ENCODE results near the gene PAQR4. TPM values are rescaled to one million over a fixed set of nuclear protein-coding genes. Genes with fewer than 3 reads are reported as not detected.
A peak's percentile ranks its signal among the peaks of the same experiment; 100 is the strongest.

PAQR4 gene
- total and polyA plus RNA-seq, 2 of the 13 experiments (the other 11 are each of a cell fraction or from before 2014, with no cell fraction given), result 15.9 to 24.8 TPM

- TF ChIP-seq MIER2 (CRISPR knock-in tag; IDR thresholded peaks at IDR 0.05) (no peak), IKZF5 (CRISPR knock-in tag; IDR thresholded peaks at IDR 0.05) (peak; percentile 68; the same call in 1 of the 2 replicates), MLX (CRISPR knock-in tag; IDR thresholded peaks at IDR 0.05) (peak; percentile 76), NFKBIZ (CRISPR knock-in tag; IDR thresholded peaks at IDR 0.05) (0 out of 2 replicates have a peak, but pooled peaks have one; percentile 19), ZNF619 (CRISPR knock-in tag; IDR thresholded peaks at IDR 0.05) (no peak), ZNF263 (CRISPR knock-in tag; IDR thresholded peaks at IDR 0.05) (peak; percentile 24; the same call in 1 of the 2 replicates), ZNF138 (CRISPR knock-in tag; IDR thresholded peaks at IDR 0.05; ENCODE audit: low read depth) (no peak), MAFF (IDR thresholded peaks at IDR 0.05; ENCODE audit: low read depth, low read length) (no peak), ZFY (CRISPR knock-in tag; IDR thresholded peaks at IDR 0.05) (peak; percentile 51), GPBP1L1 (CRISPR knock-in tag; IDR thresholded peaks at IDR 0.05) (no peak), HDAC6 (IDR thresholded peaks at IDR 0.05; ENCODE audit: low read depth, low read length) (no peak), POGK (CRISPR knock-in tag; conservative IDR thresholded peaks at IDR 0.05) (0 out of 2 replicates have a peak, but pooled peaks have one; percentile 51), FOXA1 (IDR thresholded peaks at IDR 0.05) (no peak), FOXA1 (CRISPR knock-in tag; IDR thresholded peaks at IDR 0.05) (0 out of 2 replicates have a peak, but pooled peaks have one; percentile 18), KLF16 (CRISPR knock-in tag; IDR thresholded peaks at IDR 0.05) (peak in 1 of 2 experiments; percentile 76; a peak in 2 of 4 replicates), GABPA (IDR thresholded peaks at IDR 0.05; ENCODE audit: low read depth, low read length) (no peak), GABPA (CRISPR knock-in tag; IDR thresholded peaks at IDR 0.05; ENCODE audit: low read depth) (0 out of 2 replicates have a peak, but pooled peaks have one; percentile 51), ZMYM4 (CRISPR knock-in tag; IDR thresholded peaks at IDR 0.05) (0 out of 2 replicates have a peak, but pooled peaks have one; percentile 40), ZNF350 (CRISPR knock-in tag; IDR thresholded peaks at IDR 0.05; ENCODE audit: borderline replicate concordance, low read depth) (peak; percentile 62; the same call in 1 of the 2 replicates), GABPB1 (CRISPR knock-in tag; IDR thresholded peaks at IDR 0.05) (peak; percentile 81), CTCF (CRISPR knock-in tag; IDR thresholded peaks at IDR 0.05) (peak; percentile 98), TFAP4 (IDR thresholded peaks at IDR 0.05; ENCODE audit: borderline replicate concordance, low read depth) (peak; percentile 92), DR1 (CRISPR knock-in tag; IDR thresholded peaks at IDR 0.05) (no peak; the same call in 1 of the 2 replicates), ZNF143 (CRISPR knock-in tag; IDR thresholded peaks at IDR 0.05) (peak; percentile 72)
These were observed 34.6 kb downstream of the PAQR4 start (continued) for GRCh38 chr16:3003582-3004270.
